Measurements from ENCODE around the gene CST6.

DNA sequence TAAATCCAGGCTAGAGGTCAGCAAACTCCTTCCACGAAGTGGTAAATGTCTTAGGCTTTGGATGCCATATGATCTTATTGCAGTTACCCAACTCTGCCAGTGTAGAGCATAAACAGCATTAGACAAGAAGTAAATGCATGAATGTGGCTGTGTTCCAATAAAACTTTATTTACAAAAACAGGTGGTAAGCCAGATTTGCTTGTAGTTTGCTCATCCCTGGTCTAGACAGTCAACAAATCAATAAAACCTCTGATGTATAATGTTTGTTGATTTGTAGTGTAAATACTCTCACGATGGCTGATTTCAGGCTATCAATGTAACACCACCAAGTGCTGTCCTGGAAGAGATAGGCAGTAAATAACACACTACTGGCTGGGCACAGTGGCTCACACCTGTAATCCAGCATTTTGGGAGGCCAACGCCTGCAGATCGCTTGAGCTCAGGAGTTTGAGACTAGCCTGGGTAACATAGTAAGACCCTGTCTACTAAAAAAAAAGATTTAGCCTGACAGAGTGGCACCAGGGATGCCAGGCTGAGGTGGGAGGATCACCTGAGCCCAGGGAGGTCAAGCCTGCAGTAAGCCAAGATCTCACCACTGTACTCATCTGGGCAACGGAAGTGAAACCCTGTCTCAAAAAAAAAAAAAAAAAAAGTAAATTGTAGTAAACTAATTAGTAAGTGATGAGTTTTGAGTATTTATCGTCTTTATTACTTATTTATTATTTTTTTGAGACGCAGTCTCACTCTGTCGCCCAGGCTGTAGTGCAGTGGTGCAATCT lies 21.3 kb downstream of the CST6 start:
- TF ChIP-seq, protein P1, sequence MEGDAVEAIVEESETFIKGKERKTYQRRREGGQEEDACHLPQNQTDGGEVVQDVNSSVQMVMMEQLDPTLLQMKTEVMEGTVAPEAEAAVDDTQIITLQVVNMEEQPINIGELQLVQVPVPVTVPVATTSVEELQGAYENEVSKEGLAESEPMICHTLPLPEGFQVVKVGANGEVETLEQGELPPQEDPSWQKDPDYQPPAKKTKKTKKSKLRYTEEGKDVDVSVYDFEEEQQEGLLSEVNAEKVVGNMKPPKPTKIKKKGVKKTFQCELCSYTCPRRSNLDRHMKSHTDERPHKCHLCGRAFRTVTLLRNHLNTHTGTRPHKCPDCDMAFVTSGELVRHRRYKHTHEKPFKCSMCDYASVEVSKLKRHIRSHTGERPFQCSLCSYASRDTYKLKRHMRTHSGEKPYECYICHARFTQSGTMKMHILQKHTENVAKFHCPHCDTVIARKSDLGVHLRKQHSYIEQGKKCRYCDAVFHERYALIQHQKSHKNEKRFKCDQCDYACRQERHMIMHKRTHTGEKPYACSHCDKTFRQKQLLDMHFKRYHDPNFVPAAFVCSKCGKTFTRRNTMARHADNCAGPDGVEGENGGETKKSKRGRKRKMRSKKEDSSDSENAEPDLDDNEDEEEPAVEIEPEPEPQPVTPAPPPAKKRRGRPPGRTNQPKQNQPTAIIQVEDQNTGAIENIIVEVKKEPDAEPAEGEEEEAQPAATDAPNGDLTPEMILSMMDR (IDR thresholded peaks at IDR 0.05; ENCODE audit: low read depth, low read length): no peak
- no peak for TF ChIP-seq EZH2phosphoT487 (IDR thresholded peaks at IDR 0.05; ENCODE audit: low read depth)

Data from OCI-LY3 (cell line).